Measurements from ENCODE around the gene RAPGEF4. TPM values are rescaled to one million over a fixed set of nuclear protein-coding genes. Genes with fewer than 3 reads are reported as not detected.

RAPGEF4 gene
- total RNA-seq, 1 donor from 2014 or later = 8.7 TPM

GRCh38 chr2:172976116-172976515 lies 240.5 kb downstream of the RAPGEF4 start:
- TF ChIP-seq CTCF (IDR thresholded peaks at IDR 0.05; ENCODE audit: partially characterized antibody, unreplicated experiment) = no peak
- no peaks in the 10 kb centered on the region for H3K27me3 Mint-ChIP-seq (ENCODE audit: unreplicated experiment)
- H3K9me3 Mint-ChIP-seq (ENCODE audit: unreplicated experiment) = no peaks in the 10 kb centered on the region
- no peak overlapping the region for H3K4me3 Mint-ChIP-seq (ENCODE audit: unreplicated experiment)
- H3K36me3 Mint-ChIP-seq (ENCODE audit: unreplicated experiment) = no peaks in the 10 kb centered on the region
- H3K4me1 Mint-ChIP-seq (ENCODE audit: low read depth, unreplicated experiment) = no peaks in the 10 kb centered on the region
- H3K27ac Mint-ChIP-seq (ENCODE audit: unreplicated experiment) = no peak overlapping the region
- no peak for DNase-seq

DNA sequence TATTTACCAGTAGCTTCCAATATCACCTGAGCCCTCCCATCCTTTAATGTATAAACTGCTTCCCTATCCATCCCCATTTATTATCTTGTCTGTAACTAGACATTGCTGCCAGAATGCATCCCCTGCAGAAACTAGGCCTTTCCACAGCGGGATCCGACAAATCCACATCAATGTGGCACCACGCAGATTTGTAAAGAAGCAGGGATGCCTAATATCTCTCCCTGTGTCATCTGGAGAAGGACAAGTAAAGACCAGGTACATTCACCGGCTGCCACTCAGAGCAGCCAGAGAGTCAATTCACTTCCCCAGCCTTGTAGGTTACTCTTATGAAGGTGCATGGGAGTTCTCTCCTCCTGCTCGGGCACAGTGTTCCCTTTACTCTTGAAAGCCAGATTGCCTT lies 241.2 kb downstream of the RAPGEF4 start:
- DNase-seq = no peak
- no peak overlapping the region for H3K27ac Mint-ChIP-seq (ENCODE audit: unreplicated experiment)
- no peaks in the 10 kb centered on the region for H3K9me3 Mint-ChIP-seq (ENCODE audit: unreplicated experiment)
- no peak for TF ChIP-seq CTCF (IDR thresholded peaks at IDR 0.05; ENCODE audit: partially characterized antibody, unreplicated experiment)
- no peaks in the 10 kb centered on the region for H3K27me3 Mint-ChIP-seq (ENCODE audit: unreplicated experiment)
- H3K4me1 Mint-ChIP-seq (ENCODE audit: low read depth, unreplicated experiment) = no peaks in the 10 kb centered on the region
- H3K36me3 Mint-ChIP-seq (ENCODE audit: unreplicated experiment) = no peaks in the 10 kb centered on the region
- H3K4me3 Mint-ChIP-seq (ENCODE audit: unreplicated experiment) = no peak overlapping the region

GRCh38 chr2:172977270-172978062 lies 241.8 kb downstream of the RAPGEF4 start:
- Mint-ChIP-seq H3K4me3 (ENCODE audit: unreplicated experiment) (no peak overlapping the region), H3K27ac (ENCODE audit: unreplicated experiment) (no peak overlapping the region), H3K27me3 (ENCODE audit: unreplicated experiment) (no peaks in the 10 kb centered on the region), H3K4me1 (ENCODE audit: low read depth, unreplicated experiment) (no peaks in the 10 kb centered on the region), H3K36me3 (ENCODE audit: unreplicated experiment) (no peaks in the 10 kb centered on the region), H3K9me3 (ENCODE audit: unreplicated experiment) (no peaks in the 10 kb centered on the region)
- no peak for DNase-seq
- TF ChIP-seq CTCF (IDR thresholded peaks at IDR 0.05; ENCODE audit: partially characterized antibody, unreplicated experiment) = no peak

- no peaks in the 10 kb centered on the region for H3K36me3 Mint-ChIP-seq (ENCODE audit: unreplicated experiment)
- no peaks in the 10 kb centered on the region for H3K27me3 Mint-ChIP-seq (ENCODE audit: unreplicated experiment)
- H3K4me3 Mint-ChIP-seq (ENCODE audit: unreplicated experiment) = no peak overlapping the region
- TF ChIP-seq CTCF (IDR thresholded peaks at IDR 0.05; ENCODE audit: partially characterized antibody, unreplicated experiment) = no peak
- no peak for DNase-seq
- no peaks in the 10 kb centered on the region for H3K9me3 Mint-ChIP-seq (ENCODE audit: unreplicated experiment)
- H3K4me1 Mint-ChIP-seq (ENCODE audit: low read depth, unreplicated experiment) = no peaks in the 10 kb centered on the region
- H3K27ac Mint-ChIP-seq (ENCODE audit: unreplicated experiment) = no peak overlapping the region
Measured at GRCh38 chr2:172978063-172978383, 242.4 kb downstream of the RAPGEF4 start.

DNA sequence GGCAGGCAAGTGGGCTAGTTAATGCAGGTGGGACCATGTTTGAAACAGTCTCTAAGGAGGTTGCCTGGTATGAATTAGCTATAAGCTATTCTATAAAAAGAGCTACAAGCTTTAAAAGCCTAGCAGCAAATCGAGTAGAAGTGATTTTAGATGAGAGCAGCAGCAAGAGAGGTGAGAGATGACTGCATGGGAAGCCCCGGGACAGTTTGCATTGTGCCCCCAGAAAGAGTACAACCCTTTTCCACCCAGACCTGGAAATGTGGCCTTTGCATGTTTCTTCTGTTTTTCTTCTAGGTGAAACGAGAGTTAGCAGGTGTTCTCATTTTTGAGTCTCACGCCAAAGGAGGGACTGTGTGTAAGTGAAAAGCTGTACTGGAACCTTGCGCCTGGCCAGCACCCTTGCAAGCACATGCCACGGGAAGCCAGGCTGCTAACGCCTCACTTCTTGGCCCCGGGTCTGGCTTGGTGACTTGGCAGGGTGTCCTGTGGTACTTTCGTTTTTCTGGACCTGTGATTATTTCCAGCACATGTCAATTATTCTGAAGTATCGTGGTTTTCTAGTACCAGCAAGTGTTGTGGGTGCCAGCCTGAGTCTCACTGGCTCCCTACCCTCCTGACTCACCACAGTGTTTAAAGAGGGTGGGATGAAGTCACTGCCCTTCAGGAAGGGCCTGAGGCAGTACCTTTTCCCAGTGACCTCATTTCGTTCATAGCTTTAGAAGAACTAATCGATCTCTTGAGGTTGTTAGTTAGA lies 249.7 kb downstream of the RAPGEF4 start:
- Mint-ChIP-seq H3K9me3 (ENCODE audit: unreplicated experiment) (no peaks in the 10 kb centered on the region), H3K27me3 (ENCODE audit: unreplicated experiment) (no peaks in the 10 kb centered on the region), H3K4me1 (ENCODE audit: low read depth, unreplicated experiment) (peaks cover under 1% of the 10 kb centered on the region), H3K27ac (ENCODE audit: unreplicated experiment) (no peak overlapping the region), H3K4me3 (ENCODE audit: unreplicated experiment) (no peak overlapping the region), H3K36me3 (ENCODE audit: unreplicated experiment) (no peaks in the 10 kb centered on the region)
- no peak for DNase-seq
- TF ChIP-seq CTCF (IDR thresholded peaks at IDR 0.05; ENCODE audit: partially characterized antibody, unreplicated experiment) = no peak

Data from glutamatergic neuron (in vitro differentiated cells).